ENCODE results near the gene SDCCAG8.

The SDCCAG8 gene

GRCh38 chr1:243475966-243476365 lies 220.1 kb downstream of the SDCCAG8 start:
- Histone ChIP-seq H3K4me3 (ENCODE audit: low read length) (no peak overlapping the region), H3K9me3 (ENCODE audit: control insufficient read depth, low read length) (no peaks in the 10 kb centered on the region), H3K36me3 (ENCODE audit: control insufficient read depth, insufficient read depth, low read length) (no peaks in the 10 kb centered on the region), H3K9ac (ENCODE audit: low read length) (no peak overlapping the region), H3K4me1 (ENCODE audit: control insufficient read depth, insufficient read depth, low read length) (no peaks in the 10 kb centered on the region), H3K27me3 (ENCODE audit: control insufficient read depth, insufficient read depth, low read length) (no peaks in the 10 kb centered on the region)

- Histone ChIP-seq H3K9ac (ENCODE audit: low read length) (no peak overlapping the region), H3K4me1 (ENCODE audit: control insufficient read depth, insufficient read depth, low read length) (no peaks in the 10 kb centered on the region), H3K27me3 (ENCODE audit: control insufficient read depth, insufficient read depth, low read length) (no peaks in the 10 kb centered on the region), H3K36me3 (ENCODE audit: control insufficient read depth, insufficient read depth, low read length) (no peaks in the 10 kb centered on the region), H3K4me3 (ENCODE audit: low read length) (no peak overlapping the region), H3K9me3 (ENCODE audit: control insufficient read depth, low read length) (no peaks in the 10 kb centered on the region)
Measured at GRCh38 chr1:243477731-243478290, 222.0 kb downstream of the SDCCAG8 start.

GRCh38 chr1:243481101-243481500 lies 225.3 kb downstream of the SDCCAG8 start:
- H3K4me1 ChIP-seq (ENCODE audit: control insufficient read depth, insufficient read depth, low read length) = no peaks in the 10 kb centered on the region
- H3K36me3 ChIP-seq (ENCODE audit: control insufficient read depth, insufficient read depth, low read length) = no peaks in the 10 kb centered on the region
- H3K9ac ChIP-seq (ENCODE audit: low read length) = no peak overlapping the region
- no peaks in the 10 kb centered on the region for H3K9me3 ChIP-seq (ENCODE audit: control insufficient read depth, low read length)
- no peaks in the 10 kb centered on the region for H3K27me3 ChIP-seq (ENCODE audit: control insufficient read depth, insufficient read depth, low read length)
- H3K4me3 ChIP-seq (ENCODE audit: low read length) = no peak overlapping the region

GRCh38 chr1:243482141-243483022 lies 226.5 kb downstream of the SDCCAG8 start:
- no peaks in the 10 kb centered on the region for H3K27me3 ChIP-seq (ENCODE audit: control insufficient read depth, insufficient read depth, low read length)
- no peak overlapping the region for H3K4me3 ChIP-seq (ENCODE audit: low read length)
- H3K4me1 ChIP-seq (ENCODE audit: control insufficient read depth, insufficient read depth, low read length) = no peaks in the 10 kb centered on the region
- no peaks in the 10 kb centered on the region for H3K9me3 ChIP-seq (ENCODE audit: control insufficient read depth, low read length)
- H3K36me3 ChIP-seq (ENCODE audit: control insufficient read depth, insufficient read depth, low read length) = no peaks in the 10 kb centered on the region
- no peak overlapping the region for H3K9ac ChIP-seq (ENCODE audit: low read length)

GRCh38 chr1:243483071-243483771 lies 227.4 kb downstream of the SDCCAG8 start:
- no peaks in the 10 kb centered on the region for H3K27me3 ChIP-seq (ENCODE audit: control insufficient read depth, insufficient read depth, low read length)
- H3K4me3 ChIP-seq (ENCODE audit: low read length) = no peak overlapping the region
- H3K9ac ChIP-seq (ENCODE audit: low read length) = no peak overlapping the region
- no peaks in the 10 kb centered on the region for H3K36me3 ChIP-seq (ENCODE audit: control insufficient read depth, insufficient read depth, low read length)
- H3K9me3 ChIP-seq (ENCODE audit: control insufficient read depth, low read length) = no peaks in the 10 kb centered on the region
- H3K4me1 ChIP-seq (ENCODE audit: control insufficient read depth, insufficient read depth, low read length) = no peaks in the 10 kb centered on the region

GRCh38 chr1:243483952-243484351 lies 228.1 kb downstream of the SDCCAG8 start:
- Histone ChIP-seq H3K4me3 (ENCODE audit: low read length) (no peak overlapping the region), H3K27me3 (ENCODE audit: control insufficient read depth, insufficient read depth, low read length) (no peaks in the 10 kb centered on the region), H3K9ac (ENCODE audit: low read length) (no peak overlapping the region), H3K36me3 (ENCODE audit: control insufficient read depth, insufficient read depth, low read length) (no peaks in the 10 kb centered on the region), H3K9me3 (ENCODE audit: control insufficient read depth, low read length) (no peaks in the 10 kb centered on the region), H3K4me1 (ENCODE audit: control insufficient read depth, insufficient read depth, low read length) (no peaks in the 10 kb centered on the region)

GRCh38 chr1:243487036-243487648 lies 231.3 kb downstream of the SDCCAG8 start:
- H3K9ac ChIP-seq (ENCODE audit: low read length) = no peak overlapping the region
- H3K9me3 ChIP-seq (ENCODE audit: control insufficient read depth, low read length) = no peaks in the 10 kb centered on the region
- H3K27me3 ChIP-seq (ENCODE audit: control insufficient read depth, insufficient read depth, low read length) = no peaks in the 10 kb centered on the region
- H3K4me1 ChIP-seq (ENCODE audit: control insufficient read depth, insufficient read depth, low read length) = no peaks in the 10 kb centered on the region
- H3K4me3 ChIP-seq (ENCODE audit: low read length) = no peak overlapping the region
- no peaks in the 10 kb centered on the region for H3K36me3 ChIP-seq (ENCODE audit: control insufficient read depth, insufficient read depth, low read length)

GRCh38 chr1:243487649-243488227 lies 231.9 kb downstream of the SDCCAG8 start:
- H3K4me1 ChIP-seq (ENCODE audit: control insufficient read depth, insufficient read depth, low read length) = no peaks in the 10 kb centered on the region
- H3K4me3 ChIP-seq (ENCODE audit: low read length) = no peak overlapping the region
- no peaks in the 10 kb centered on the region for H3K36me3 ChIP-seq (ENCODE audit: control insufficient read depth, insufficient read depth, low read length)
- H3K9me3 ChIP-seq (ENCODE audit: control insufficient read depth, low read length) = no peaks in the 10 kb centered on the region
- H3K27me3 ChIP-seq (ENCODE audit: control insufficient read depth, insufficient read depth, low read length) = no peaks in the 10 kb centered on the region
- H3K9ac ChIP-seq (ENCODE audit: low read length) = no peak overlapping the region

- H3K4me3 ChIP-seq (ENCODE audit: low read length) = no peak overlapping the region
Measured at GRCh38 chr1:243488459-243489157, 232.8 kb downstream of the SDCCAG8 start.

GRCh38 chr1:243489158-243489527 lies 233.3 kb downstream of the SDCCAG8 start:
- Histone ChIP-seq H3K4me3 (ENCODE audit: low read length) (no peak overlapping the region), H3K9me3 (ENCODE audit: control insufficient read depth, low read length) (no peaks in the 10 kb centered on the region), H3K27me3 (ENCODE audit: control insufficient read depth, insufficient read depth, low read length) (no peaks in the 10 kb centered on the region), H3K4me1 (ENCODE audit: control insufficient read depth, insufficient read depth, low read length) (no peaks in the 10 kb centered on the region), H3K9ac (ENCODE audit: low read length) (no peak overlapping the region), H3K36me3 (ENCODE audit: control insufficient read depth, insufficient read depth, low read length) (no peaks in the 10 kb centered on the region)

More at GRCh38 chr1:243488459-243489157, 232.8 kb downstream of the SDCCAG8 start:
- Histone ChIP-seq H3K9me3 (ENCODE audit: control insufficient read depth, low read length) (no peaks in the 10 kb centered on the region), H3K4me1 (ENCODE audit: control insufficient read depth, insufficient read depth, low read length) (no peaks in the 10 kb centered on the region), H3K36me3 (ENCODE audit: control insufficient read depth, insufficient read depth, low read length) (no peaks in the 10 kb centered on the region), H3K9ac (ENCODE audit: low read length) (no peak overlapping the region), H3K27me3 (ENCODE audit: control insufficient read depth, insufficient read depth, low read length) (no peaks in the 10 kb centered on the region)

Measured in mucosa of stomach (tissue), 1 donor.